ENCODE data around the gene VGLL1.

DNA sequence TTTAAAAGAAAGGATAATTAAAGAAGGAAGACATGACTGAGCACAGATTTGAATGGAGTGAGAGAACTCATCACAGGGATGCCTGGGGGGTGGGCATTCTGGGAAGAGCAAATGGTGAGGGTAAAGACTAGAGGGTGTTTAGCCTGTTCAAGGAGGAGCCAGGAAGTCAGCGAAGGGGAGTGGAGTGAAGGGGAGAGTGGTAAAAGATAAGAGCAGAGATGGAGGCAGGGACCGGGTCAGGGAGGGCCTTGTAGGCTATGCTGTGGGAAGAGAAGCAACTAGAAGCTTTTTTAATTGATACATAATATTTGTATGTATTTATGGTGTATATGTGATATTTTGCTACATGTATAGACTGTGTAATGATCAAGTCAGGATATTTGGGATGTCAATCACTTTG is 2.2 kb upstream of the VGLL1 start:
- TF ChIP-seq, protein P1, sequence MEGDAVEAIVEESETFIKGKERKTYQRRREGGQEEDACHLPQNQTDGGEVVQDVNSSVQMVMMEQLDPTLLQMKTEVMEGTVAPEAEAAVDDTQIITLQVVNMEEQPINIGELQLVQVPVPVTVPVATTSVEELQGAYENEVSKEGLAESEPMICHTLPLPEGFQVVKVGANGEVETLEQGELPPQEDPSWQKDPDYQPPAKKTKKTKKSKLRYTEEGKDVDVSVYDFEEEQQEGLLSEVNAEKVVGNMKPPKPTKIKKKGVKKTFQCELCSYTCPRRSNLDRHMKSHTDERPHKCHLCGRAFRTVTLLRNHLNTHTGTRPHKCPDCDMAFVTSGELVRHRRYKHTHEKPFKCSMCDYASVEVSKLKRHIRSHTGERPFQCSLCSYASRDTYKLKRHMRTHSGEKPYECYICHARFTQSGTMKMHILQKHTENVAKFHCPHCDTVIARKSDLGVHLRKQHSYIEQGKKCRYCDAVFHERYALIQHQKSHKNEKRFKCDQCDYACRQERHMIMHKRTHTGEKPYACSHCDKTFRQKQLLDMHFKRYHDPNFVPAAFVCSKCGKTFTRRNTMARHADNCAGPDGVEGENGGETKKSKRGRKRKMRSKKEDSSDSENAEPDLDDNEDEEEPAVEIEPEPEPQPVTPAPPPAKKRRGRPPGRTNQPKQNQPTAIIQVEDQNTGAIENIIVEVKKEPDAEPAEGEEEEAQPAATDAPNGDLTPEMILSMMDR (IDR thresholded peaks at IDR 0.05), result no peak
- TF ChIP-seq EP300 (IDR thresholded peaks at IDR 0.05; ENCODE audit: borderline replicate concordance in 1 of 2, low read depth in 1 of 2, low read length in 1 of 2), result no peak
- no peak for TF ChIP-seq CHD2 (IDR thresholded peaks at IDR 0.05; ENCODE audit: low read length, partially characterized antibody)
- no peak for TF ChIP-seq NFIC (IDR thresholded peaks at IDR 0.05; ENCODE audit: borderline replicate concordance)
- TF ChIP-seq TAF1 (IDR thresholded peaks at IDR 0.05; ENCODE audit: borderline replicate concordance, low read depth, low read length), result no peak
- no peak for TF ChIP-seq MXI1 (IDR thresholded peaks at IDR 0.05; ENCODE audit: low read depth, low read length)
- TF ChIP-seq, protein P2, sequence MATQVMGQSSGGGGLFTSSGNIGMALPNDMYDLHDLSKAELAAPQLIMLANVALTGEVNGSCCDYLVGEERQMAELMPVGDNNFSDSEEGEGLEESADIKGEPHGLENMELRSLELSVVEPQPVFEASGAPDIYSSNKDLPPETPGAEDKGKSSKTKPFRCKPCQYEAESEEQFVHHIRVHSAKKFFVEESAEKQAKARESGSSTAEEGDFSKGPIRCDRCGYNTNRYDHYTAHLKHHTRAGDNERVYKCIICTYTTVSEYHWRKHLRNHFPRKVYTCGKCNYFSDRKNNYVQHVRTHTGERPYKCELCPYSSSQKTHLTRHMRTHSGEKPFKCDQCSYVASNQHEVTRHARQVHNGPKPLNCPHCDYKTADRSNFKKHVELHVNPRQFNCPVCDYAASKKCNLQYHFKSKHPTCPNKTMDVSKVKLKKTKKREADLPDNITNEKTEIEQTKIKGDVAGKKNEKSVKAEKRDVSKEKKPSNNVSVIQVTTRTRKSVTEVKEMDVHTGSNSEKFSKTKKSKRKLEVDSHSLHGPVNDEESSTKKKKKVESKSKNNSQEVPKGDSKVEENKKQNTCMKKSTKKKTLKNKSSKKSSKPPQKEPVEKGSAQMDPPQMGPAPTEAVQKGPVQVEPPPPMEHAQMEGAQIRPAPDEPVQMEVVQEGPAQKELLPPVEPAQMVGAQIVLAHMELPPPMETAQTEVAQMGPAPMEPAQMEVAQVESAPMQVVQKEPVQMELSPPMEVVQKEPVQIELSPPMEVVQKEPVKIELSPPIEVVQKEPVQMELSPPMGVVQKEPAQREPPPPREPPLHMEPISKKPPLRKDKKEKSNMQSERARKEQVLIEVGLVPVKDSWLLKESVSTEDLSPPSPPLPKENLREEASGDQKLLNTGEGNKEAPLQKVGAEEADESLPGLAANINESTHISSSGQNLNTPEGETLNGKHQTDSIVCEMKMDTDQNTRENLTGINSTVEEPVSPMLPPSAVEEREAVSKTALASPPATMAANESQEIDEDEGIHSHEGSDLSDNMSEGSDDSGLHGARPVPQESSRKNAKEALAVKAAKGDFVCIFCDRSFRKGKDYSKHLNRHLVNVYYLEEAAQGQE (IDR thresholded peaks at IDR 0.05; ENCODE audit: low read depth, low read length), result no peak
- TF ChIP-seq FOXJ3 (CRISPR knock-in tag; IDR thresholded peaks at IDR 0.05), result no peak
- no peak for TF ChIP-seq GABPA (IDR thresholded peaks at IDR 0.05; ENCODE audit: low read depth)
- TF ChIP-seq, protein P3, sequence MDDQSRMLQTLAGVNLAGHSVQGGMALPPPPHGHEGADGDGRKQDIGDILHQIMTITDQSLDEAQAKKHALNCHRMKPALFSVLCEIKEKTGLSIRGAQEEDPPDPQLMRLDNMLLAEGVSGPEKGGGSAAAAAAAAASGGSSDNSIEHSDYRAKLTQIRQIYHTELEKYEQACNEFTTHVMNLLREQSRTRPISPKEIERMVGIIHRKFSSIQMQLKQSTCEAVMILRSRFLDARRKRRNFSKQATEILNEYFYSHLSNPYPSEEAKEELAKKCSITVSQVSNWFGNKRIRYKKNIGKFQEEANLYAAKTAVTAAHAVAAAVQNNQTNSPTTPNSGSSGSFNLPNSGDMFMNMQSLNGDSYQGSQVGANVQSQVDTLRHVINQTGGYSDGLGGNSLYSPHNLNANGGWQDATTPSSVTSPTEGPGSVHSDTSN (IDR thresholded peaks at IDR 0.05), result no peak
